Muscle layer of colon (tissue), 2 donors: Measurements from ENCODE around the gene CDHR2.
A peak's percentile ranks its signal among the peaks of the same experiment; 100 is the strongest.
"Not testable (repeated sequence)": the region's sequence is repeated elsewhere in the genome, so short reads cannot be mapped to it uniquely, and the experiment has no call there.

ENCODE experiments used
- H3K27ac ChIP-seq: one replicate; pipeline ENCODE4 v1.7.0; 2013; ENCODE audit warnings: low read depth, mild to moderate bottlenecking, low read length, moderate library complexity
- H3K27me3 ChIP-seq, 2 donors: one replicate each; pipeline ENCODE4 v1.7.0; 2013; ENCODE audit warnings: low read length in 2 of 2, mild to moderate bottlenecking in 2 of 2; ENCODE audit not compliant: insufficient read depth in 2 of 2, control insufficient read depth in 1 of 2
- H3K36me3 ChIP-seq: one replicate; pipeline ENCODE4 v1.7.0; 2013; ENCODE audit warnings: mild to moderate bottlenecking, low read length; ENCODE audit not compliant: insufficient read depth
- H3K4me1 ChIP-seq: one replicate; pipeline ENCODE4 v1.7.0; 2013; ENCODE audit warnings: mild to moderate bottlenecking, low read length; ENCODE audit not compliant: insufficient read depth
- H3K4me3 ChIP-seq, 2 donors: one replicate each; pipeline ENCODE4 v1.7.0; 2013; ENCODE audit warnings: low read length in 2 of 2, low read depth in 1 of 2, mild to moderate bottlenecking in 1 of 2, moderate library complexity in 1 of 2
- H3K9ac ChIP-seq: one replicate; pipeline ENCODE4 v1.7.0; 2013; ENCODE audit warnings: low read length
- H3K9me3 ChIP-seq: one replicate; pipeline ENCODE4 v1.7.0; 2013; ENCODE audit warnings: mild to moderate bottlenecking, low read length
- donor health status: abdominal sarcoma.
- donor health status: Adenocarcinoma of cecum.

CDHR2 gene

GRCh38 chr5:176545388-176545736 is 3.8 kb upstream of the CDHR2 start:
- no peak overlapping the region for H3K4me3 ChIP-seq
- peaks cover 29% of the 10 kb centered on the region for H3K4me1 ChIP-seq
- no peak overlapping the region for H3K9ac ChIP-seq
- H3K27ac ChIP-seq: no peak overlapping the region
- H3K27me3 ChIP-seq: no peaks in the 10 kb centered on the region
- no peaks in the 10 kb centered on the region for H3K36me3 ChIP-seq
- no peaks in the 10 kb centered on the region for H3K9me3 ChIP-seq

GRCh38 chr5:176545737-176546509 is 3.2 kb upstream of the CDHR2 start:
- Histone ChIP-seq H3K4me3 (no peak overlapping the region), H3K27ac (no peak overlapping the region), H3K27me3 (no peaks in the 10 kb centered on the region), H3K36me3 (no peaks in the 10 kb centered on the region), H3K9me3 (no peaks in the 10 kb centered on the region), H3K4me1 (peaks cover 29% of the 10 kb centered on the region), H3K9ac (no peak overlapping the region)

- H3K9ac ChIP-seq: no peak overlapping the region
- no peak overlapping the region for H3K4me3 ChIP-seq
- H3K27ac ChIP-seq: peak overlapping the region; percentile 30
- H3K4me1 ChIP-seq: peaks cover 17% of the 10 kb centered on the region
- H3K27me3 ChIP-seq: peaks cover 0 to 7% of the 10 kb centered on the region in 2 donors
- no peaks in the 10 kb centered on the region for H3K36me3 ChIP-seq
- no peaks in the 10 kb centered on the region for H3K9me3 ChIP-seq
Measured at GRCh38 chr5:176547802-176548201, 1.3 kb upstream of the CDHR2 start.

GRCh38 chr5:176549871-176550270 is 729 bp downstream of the CDHR2 start:
- peaks cover 11% of the 10 kb centered on the region for H3K4me1 ChIP-seq
- H3K4me3 ChIP-seq: no peak overlapping the region
- H3K9me3 ChIP-seq: no peaks in the 10 kb centered on the region
- H3K9ac ChIP-seq: no peak overlapping the region
- H3K27ac ChIP-seq: no peak overlapping the region
- H3K36me3 ChIP-seq: no peaks in the 10 kb centered on the region
- peaks cover 7 to 16% of the 10 kb centered on the region in 2 donors for H3K27me3 ChIP-seq

- Histone ChIP-seq H3K4me1 (peaks cover 11% of the 10 kb centered on the region), H3K27ac (no peak overlapping the region), H3K36me3 (no peaks in the 10 kb centered on the region), H3K9me3 (no peaks in the 10 kb centered on the region), H3K9ac (no peak overlapping the region), H3K4me3 (no peak overlapping the region), H3K27me3 (peaks cover 7 to 16% of the 10 kb centered on the region in 2 donors)
Measured at GRCh38 chr5:176550275-176550831, 1.2 kb downstream of the CDHR2 start.

GRCh38 chr5:176550937-176551336 is 1.8 kb downstream of the CDHR2 start:
- peaks cover 11% of the 10 kb centered on the region for H3K4me1 ChIP-seq
- not testable (repeated sequence) for H3K27ac ChIP-seq, H3K4me3 ChIP-seq, H3K36me3 ChIP-seq, H3K9me3 ChIP-seq, H3K9ac ChIP-seq
- H3K27me3 ChIP-seq: peaks cover 7 to 16% of the 10 kb centered on the region in 2 donors

GRCh38 chr5:176552332-176552869 is 3.3 kb downstream of the CDHR2 start:
- H3K9ac ChIP-seq: no peak overlapping the region
- H3K9me3 ChIP-seq: no peaks in the 10 kb centered on the region
- H3K4me3 ChIP-seq: no peak overlapping the region
- peaks cover 9% of the 10 kb centered on the region for H3K4me1 ChIP-seq
- H3K36me3 ChIP-seq: no peaks in the 10 kb centered on the region
- no peak overlapping the region for H3K27ac ChIP-seq
- peaks cover 7 to 16% of the 10 kb centered on the region in 2 donors for H3K27me3 ChIP-seq

GRCh38 chr5:176553260-176554085 is 4.3 kb downstream of the CDHR2 start:
- Histone ChIP-seq H3K36me3 (no peaks in the 10 kb centered on the region), H3K4me3 (no peak overlapping the region), H3K9ac (no peak overlapping the region), H3K9me3 (no peaks in the 10 kb centered on the region), H3K27ac (no peak overlapping the region), H3K4me1 (no peaks in the 10 kb centered on the region), H3K27me3 (peaks cover 7 to 16% of the 10 kb centered on the region in 2 donors)

GRCh38 chr5:176557846-176558245 is 8.7 kb downstream of the CDHR2 start:
- no peak overlapping the region for H3K4me3 ChIP-seq
- H3K9ac ChIP-seq: no peak overlapping the region
- H3K4me1 ChIP-seq: no peaks in the 10 kb centered on the region
- H3K36me3 ChIP-seq: no peaks in the 10 kb centered on the region
- no peak overlapping the region for H3K27ac ChIP-seq
- H3K9me3 ChIP-seq: no peaks in the 10 kb centered on the region
- H3K27me3 ChIP-seq: peaks cover 7 to 9% of the 10 kb centered on the region in 2 donors

GRCh38 chr5:176559683-176560082 is 10.5 kb downstream of the CDHR2 start:
- Histone ChIP-seq H3K4me1 (no peaks in the 10 kb centered on the region), H3K27ac (no peak overlapping the region), H3K27me3 (no peaks in the 10 kb centered on the region), H3K9ac (no peak overlapping the region), H3K9me3 (no peaks in the 10 kb centered on the region), H3K36me3 (no peaks in the 10 kb centered on the region), H3K4me3 (no peak overlapping the region)

GRCh38 chr5:176560364-176560763 is 11.2 kb downstream of the CDHR2 start:
- H3K4me3 ChIP-seq: no peak overlapping the region
- no peak overlapping the region for H3K9ac ChIP-seq
- no peak overlapping the region for H3K27ac ChIP-seq
- H3K27me3 ChIP-seq: no peaks in the 10 kb centered on the region
- H3K4me1 ChIP-seq: no peaks in the 10 kb centered on the region
- H3K9me3 ChIP-seq: no peaks in the 10 kb centered on the region
- H3K36me3 ChIP-seq: no peaks in the 10 kb centered on the region
